HPDE6-E6E7 (cell line): ENCODE results near the gene F5.

Experiments used
- DNase-seq: peaks from one replicate; pipeline ENCODE4 v3.0.0; 2011; ENCODE audit warnings: missing footprints; ENCODE audit errors: extremely low spot score

The F5 gene

GRCh38 chr1:169483500-169483966 is 102.7 kb downstream of the F5 start:
- no peak for DNase-seq

DNA sequence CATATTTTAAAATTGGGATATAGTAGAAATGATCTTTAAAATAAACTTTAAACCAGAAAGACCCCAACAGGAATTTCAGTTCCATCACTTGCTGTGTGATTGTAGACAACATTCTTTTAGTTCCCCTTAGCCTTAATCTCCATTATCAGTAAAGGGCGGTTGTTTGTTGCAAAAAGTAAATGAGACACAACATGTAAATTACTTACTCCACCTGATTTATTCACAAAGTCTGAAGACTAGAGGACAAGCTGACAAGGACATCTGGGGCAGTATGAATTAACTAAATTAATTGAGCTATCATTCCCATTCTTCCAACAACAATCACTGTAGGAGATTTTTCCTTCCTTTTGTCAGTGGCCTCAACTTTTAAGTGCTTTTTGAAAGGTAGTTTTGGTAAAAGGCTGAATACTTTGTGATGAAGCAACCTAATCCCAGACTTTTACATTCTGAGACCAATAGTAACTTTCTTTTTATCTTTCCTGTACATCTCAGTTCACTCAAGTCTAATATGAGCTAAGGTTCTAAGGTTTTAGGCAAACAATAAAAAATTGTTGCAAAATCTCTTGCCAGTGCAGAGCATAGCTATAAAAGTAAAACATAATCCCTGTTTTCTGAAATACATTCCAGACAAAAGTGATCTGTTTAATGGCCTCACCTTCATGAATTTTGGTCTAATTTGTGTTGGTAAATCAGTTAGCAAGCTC is 106.8 kb downstream of the F5 start:
- DNase-seq: no peak

- no peak for DNase-seq
Measured at GRCh38 chr1:169478094-169478672, 108.1 kb downstream of the F5 start.

DNA sequence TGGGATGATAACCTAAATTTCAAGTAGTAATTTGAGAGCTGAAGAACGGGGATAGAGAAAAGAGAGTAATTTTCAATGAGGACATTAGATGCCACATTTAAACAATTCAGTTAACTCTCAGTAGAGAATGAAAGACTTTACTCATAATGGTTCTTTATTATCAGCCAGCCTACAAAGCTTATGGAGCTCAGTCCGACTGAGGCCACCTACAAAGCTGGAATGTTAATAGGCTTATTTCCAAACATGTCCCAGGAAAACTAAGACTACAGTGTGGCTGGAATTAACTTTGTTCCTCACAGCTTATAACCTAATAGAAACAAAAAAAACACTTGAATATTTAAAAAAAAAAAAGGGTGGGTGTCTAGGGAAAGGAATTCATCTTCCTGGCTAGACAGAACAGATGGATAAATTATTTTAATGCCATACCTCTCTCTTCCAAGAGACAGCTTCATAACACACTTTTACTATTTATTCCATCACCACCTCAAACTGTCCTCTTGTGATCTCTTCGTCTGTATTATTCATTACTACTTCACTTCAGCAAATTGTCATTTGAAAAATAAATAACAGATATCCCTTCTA is 110.4 kb downstream of the F5 start:
- DNase-seq: no peak

GRCh38 chr1:169474302-169474995 is 111.8 kb downstream of the F5 start:
- DNase-seq: no peak

GRCh38 chr1:169473347-169473746 is 112.9 kb downstream of the F5 start:
- no peak for DNase-seq

- no peak for DNase-seq
Measured at GRCh38 chr1:169472738-169473137, 113.5 kb downstream of the F5 start.

DNA sequence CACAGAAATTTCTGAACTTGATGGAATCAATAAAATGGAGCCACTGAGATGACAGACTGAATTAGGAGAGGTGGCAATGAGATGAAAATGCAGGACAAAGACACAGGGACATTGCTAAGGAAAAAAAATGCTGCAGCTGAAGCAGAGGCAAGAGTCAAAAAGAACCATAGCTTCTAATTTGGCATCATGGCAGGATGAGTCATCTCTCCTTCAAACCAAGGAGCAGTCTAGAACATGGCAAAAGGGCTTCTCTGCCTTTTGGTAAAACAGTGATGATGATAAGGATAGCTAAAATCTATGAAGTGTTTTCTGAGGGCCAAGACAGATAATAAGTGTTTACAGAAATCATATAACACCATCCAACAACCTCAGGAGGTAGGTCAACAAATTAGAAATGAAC is 117.3 kb downstream of the F5 start:
- DNase-seq: no peak

DNA sequence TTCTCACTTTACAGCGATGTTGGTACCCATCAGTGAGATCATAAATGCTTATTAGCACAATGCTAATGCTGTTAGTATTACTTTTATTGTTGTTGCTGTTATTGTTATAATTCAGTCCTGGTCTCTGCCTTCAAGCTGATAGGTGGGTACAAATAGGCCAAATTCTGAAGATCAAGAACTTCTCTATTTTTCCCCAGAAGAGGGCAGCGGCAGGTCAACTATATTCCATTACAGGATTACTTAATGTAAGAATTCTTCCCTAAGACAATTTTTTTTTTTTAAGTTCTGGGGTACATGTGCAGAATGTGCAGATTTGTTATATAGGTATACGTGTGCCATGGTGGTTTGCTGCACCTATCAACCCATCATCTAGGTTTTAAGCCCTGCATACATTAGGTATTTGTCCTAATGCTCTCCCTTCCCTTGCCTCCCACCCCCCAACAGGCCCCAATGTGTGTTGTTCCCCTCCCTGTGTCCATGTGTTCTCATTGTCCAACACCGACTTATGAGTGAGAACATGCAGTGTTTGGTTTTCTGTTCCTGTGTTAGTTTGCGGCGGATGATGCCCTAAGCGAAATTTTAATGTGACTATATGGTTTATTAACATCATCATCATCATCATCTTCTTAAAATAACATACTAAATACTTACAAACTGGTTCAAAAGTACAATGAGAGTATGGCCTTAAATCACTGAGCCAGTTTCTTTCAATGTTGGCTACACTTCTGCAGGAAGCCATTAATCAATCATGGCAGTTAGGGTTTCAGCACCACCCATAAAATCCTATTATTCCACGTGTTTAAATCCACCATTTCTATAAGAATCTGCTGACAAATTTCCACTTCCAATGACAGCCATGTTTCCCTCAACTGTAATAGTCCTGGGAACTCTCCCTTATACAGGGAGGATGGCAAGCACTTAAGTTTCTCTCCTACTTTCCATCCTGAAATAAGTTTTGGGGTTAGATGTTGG is 119.7 kb downstream of the F5 start:
- DNase-seq: no peak

GRCh38 chr1:169465281-169465680 is 121.0 kb downstream of the F5 start:
- no peak for DNase-seq
